CD4-positive, alpha-beta T cell treated with Interleukin-4 for 1 hour (primary cell): Measurements from ENCODE around the gene CNTN4.

Experiments
- DNase-seq, 2 donors: peaks; one replicate each; pipeline ENCODE4 v3.0.0-alpha.2; 2020 to 2022

Gene CNTN4

GRCh38 chr3:2823437-2824211 lies 725.0 kb downstream of the CNTN4 start:
- no peak for DNase-seq

GRCh38 chr3:2826036-2826435 lies 727.4 kb downstream of the CNTN4 start:
- DNase-seq, result no peak

DNA sequence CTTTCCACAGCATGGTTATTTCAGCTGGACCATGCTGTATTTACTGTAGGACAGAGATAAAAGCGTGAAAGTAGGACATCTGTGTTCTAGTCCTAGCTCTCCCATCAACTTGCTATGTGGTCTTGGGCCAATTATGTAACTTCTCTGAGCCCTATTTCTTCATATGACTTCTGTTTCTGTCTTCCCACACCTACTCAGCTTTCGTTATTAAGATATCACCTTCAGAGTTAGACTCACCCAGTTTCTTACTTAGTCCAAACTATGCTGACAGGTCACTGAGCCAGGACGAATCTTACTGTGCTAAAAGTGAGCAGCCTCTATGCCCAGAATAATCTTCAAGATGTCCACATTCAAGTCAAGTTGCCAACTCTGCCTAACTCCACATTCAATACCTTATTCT lies 727.8 kb downstream of the CNTN4 start:
- no peak for DNase-seq

DNA sequence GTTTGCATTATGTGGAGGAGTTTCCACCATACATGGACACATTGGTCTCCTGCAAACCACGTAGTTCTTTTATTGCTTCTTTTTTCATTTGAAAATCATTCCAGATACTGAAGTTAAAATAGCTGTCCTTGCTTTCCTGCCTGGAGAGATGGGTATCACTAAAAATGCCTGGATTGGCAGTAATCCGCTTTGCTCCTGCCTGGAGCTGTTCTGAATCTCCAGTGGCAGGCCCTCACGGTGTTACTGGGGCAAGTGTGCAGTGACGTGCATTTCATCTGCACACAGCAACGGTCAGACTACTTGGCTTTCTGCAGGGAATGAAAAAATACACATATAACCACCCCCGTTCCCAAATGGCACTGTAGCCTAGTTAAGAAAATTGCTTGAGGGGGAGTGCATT lies 738.6 kb downstream of the CNTN4 start:
- no peak for DNase-seq

- DNase-seq, result no peak
Observed at GRCh38 chr3:2837910-2838309, 739.2 kb downstream of the CNTN4 start.

DNA sequence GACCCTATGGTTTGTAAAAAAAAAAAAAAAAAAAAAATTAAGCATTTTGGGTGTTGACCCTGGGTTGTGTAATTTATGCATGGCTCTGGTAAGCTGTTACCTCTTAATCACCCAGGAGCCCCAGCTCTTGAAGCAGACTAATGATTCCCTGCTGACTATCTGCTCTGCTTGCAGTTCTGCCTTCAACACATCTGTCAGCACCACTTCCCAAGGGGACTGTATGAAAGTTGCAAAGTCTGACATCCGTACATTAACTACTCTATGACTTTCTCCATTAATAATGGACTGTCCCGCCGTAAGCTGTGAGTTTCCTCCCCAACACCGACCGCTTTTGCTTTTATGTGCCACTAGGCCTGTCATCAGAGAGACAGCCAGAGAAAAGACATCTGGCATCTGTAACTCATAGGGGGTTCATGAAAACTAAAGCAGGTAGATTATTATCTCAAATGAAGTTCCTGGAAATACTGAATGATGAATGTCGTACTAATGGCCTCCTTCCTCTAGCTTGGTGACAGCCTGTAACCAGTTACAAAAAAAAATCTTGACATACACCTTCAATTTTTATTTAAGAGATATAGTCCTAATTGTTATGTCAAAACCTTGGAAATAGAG lies 740.0 kb downstream of the CNTN4 start:
- DNase-seq, result no peak

DNA sequence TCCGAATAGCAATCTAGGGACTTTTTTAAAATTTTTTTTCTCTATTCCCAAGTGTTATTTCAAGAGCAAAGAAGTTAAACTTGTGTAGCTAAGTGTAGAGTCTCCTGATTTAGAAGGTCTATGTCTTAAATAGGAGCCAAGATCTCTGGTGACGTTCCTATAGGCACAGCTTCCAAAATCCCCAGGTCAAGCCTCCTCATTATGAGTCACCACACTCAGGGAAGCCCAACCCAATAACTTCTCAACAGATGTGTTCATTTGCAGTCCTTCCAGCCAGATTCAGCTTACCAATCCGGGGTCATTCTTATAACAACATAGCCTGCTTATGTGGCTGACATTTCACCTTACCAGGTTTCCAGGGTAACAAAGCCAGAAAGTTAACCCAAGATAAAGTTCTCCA lies 741.2 kb downstream of the CNTN4 start:
- no peak for DNase-seq

DNA sequence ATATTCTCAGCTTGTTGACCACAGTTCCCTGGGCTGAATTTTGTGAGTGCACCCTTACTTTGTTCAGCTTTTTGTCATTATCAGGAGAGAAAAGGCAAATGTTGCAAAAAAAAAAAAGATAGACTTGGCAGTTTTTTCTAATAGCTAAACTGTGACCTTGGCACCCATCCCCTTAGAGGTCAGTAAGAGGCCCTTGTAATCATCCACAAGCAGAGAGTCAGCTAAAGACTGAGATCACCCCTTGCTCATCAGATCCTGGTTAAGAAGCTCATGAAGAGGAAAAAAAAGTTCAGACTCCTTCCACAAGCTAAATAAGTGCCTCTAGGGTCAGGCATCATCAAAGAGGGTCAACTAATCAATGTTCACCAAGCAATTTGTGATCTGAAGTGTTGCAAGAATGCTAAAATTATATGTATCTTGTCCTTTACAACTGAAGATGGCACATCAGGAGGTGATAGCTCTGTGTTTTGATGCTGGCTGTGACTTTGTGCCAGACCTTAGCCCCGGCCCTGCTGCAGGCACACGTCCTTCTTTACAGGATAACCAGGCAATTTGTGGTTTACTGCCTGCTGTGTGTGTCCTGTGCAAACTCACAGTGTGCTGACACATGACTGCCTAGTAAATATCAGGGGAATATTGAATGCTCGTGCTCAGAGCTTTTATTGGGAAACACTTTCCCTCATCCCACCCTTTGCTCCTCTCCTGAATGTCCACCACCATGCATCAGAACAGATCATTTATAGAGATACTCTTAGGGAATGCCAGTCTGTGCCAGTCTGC lies 748.6 kb downstream of the CNTN4 start:
- no peak for DNase-seq

DNA sequence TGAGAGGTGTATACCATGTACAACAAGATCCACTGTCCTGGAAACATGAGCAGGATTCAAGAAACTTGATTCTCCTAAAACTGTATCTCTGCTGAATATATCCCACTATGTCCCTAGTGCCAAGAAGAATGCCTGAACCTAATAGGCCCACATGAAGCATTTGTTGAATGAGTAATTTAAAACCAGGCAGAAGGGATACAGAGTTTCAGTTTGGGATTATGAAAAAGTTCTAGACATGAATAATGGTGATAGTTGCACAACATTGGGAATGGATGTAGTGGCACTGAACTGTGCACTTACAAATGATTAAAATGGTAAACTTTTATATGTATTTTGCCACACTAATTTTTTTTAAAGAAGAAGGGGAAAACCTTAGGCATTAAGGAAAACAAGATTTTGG lies 750.4 kb downstream of the CNTN4 start:
- no peak for DNase-seq

- no peak for DNase-seq
Observed at GRCh38 chr3:2850701-2851100, 752.0 kb downstream of the CNTN4 start.

DNA sequence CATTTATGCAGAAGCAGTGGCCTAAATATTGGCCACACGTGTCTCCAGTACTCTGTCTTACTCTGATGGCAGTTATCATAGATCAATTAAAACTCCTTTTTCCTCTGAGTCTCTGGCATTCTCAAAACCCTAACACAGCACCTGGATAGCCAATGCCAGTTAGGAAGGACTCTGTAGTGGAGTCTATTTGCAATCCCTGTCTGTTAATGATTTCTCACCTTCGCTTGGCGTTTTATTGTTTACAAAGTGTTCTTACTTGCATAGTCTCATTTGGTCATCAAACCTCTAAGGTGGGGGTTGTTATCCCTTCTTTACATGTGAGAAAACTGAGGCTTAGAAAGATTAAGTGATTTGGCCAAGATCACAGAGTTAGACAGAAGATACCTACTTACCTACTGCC lies 752.7 kb downstream of the CNTN4 start:
- no peak for DNase-seq

DNA sequence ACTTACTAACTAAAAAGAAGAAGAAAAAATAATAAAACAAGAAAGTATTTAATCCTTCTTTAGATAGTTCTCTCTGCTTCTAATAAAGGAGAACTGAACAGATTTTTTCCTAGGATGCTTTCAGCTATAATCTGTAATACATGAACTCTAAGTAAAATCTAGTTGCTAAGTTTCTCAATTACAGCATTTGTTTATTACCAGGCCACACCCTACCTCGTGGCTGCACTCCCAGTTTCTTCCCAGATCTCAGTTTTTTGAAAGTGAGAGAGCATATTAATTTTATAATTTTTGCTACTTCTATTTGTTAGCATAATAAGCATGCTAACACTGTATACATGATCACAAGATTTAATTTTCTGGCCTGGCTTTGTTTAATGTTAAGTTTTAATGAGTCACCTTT lies 753.2 kb downstream of the CNTN4 start:
- DNase-seq, result no peak

DNA sequence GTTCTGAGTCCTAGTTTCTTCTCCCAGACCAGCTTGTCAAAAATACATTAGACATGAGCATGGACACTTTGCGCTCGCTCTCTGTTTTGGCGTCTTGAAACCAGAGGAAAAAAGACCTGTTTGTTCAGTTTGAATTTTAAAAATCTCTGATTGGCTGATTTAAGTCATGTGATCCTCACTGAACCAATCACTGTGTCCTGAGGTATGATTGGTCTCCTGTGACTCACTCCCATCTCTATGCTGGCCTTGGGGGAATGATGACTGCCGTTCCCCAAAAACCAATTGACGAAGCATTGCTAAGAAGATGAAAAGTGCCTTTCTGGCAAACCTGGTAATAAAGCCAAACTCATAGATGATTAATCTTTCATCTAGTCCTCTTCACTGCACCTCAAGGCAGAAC lies 755.0 kb downstream of the CNTN4 start:
- DNase-seq, result no peak

GRCh38 chr3:2856138-2857133 lies 757.8 kb downstream of the CNTN4 start:
- peak in 1 of 2 donors; percentile 17 for DNase-seq

GRCh38 chr3:2860626-2861025 lies 762.0 kb downstream of the CNTN4 start:
- DNase-seq, result no peak

DNA sequence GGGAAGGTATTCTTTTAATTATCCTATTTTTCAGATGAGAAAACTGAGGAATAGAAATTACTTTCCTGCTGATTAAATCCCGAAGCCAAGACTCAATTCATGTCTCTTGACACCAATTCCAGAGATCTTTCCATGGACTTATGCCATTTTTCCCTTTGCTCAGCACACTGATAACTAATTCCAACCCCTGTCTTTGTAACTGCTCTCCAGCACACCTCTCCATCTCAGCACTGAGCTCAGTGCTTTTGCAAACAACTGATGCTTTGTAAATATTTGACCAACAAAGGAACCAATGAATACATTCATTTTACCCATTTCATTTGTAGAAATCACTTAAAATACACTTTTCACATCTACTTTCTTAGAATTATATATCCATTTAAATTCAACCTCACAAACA lies 762.5 kb downstream of the CNTN4 start:
- no peak for DNase-seq

DNA sequence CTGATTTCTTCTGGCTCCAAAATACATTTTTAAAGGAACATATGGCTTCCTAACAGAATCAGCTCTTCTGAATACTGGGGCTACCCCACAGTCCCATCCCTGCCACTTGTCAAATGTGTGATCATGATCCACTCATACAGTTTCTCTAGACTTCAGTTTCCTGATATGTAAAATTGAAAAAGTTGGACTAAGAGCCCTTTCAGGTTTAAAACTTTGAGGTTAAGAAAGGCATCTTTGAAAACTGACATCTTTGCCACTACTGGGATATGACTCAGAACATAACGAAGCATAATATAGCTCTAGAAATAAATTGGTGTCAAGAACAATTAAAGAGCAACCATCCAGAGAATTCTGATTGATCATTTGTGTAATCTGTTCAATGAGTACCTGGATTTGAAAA lies 763.3 kb downstream of the CNTN4 start:
- no peak for DNase-seq

- DNase-seq, result no peak
Observed at GRCh38 chr3:2862366-2862765, 763.7 kb downstream of the CNTN4 start.

- DNase-seq, result no peak
Observed at GRCh38 chr3:2863127-2863526, 764.5 kb downstream of the CNTN4 start.

GRCh38 chr3:2869905-2870304 lies 771.2 kb downstream of the CNTN4 start:
- no peak for DNase-seq

- DNase-seq, result no peak
Observed at GRCh38 chr3:2870724-2871333, 772.2 kb downstream of the CNTN4 start.

- no peak for DNase-seq
Observed at GRCh38 chr3:2872884-2873283, 774.2 kb downstream of the CNTN4 start.
